WI38 (cell line): ENCODE data around the gene KRTAP13-4.

Experiments used
- H3K4me3 ChIP-seq: 2 replicates; pipeline ENCODE4 v1.5.1; 2011; ENCODE audit warnings: low read depth, mild to moderate bottlenecking, control low read depth, low read length
- TF ChIP-seq, protein P1 (sequence below): IDR thresholded peaks from 2 replicates; pipeline ENCODE4 v1.5.1; 2012; ENCODE audit warnings: low read depth, mild to moderate bottlenecking, control low read depth, low read length

KRTAP13-4 gene

DNA sequence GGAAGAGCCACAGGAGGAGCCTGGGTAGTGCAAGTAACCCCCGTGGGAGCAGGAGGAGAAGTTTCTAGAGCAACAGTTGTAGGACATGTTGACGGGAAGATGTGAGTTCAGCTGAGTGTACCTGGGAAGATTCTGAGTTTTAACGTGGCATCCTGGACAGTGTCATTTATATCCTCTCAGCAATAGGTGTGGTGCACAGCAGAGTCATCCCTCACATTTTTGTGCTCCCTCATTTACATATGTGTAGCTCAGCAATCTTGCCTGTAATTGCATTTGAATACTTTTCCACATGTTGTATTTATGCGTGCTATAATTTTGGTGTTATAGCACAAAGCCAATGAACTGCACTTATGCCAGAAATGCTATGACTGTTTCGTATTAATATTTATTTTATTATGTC, 4.2 kb upstream of the KRTAP13-4 start, which contains the start of gene KRTAP13-3:
Gene KRTAP13-3 (minus strand): TSS at position 101 of the 400 bp plus-strand sequence. CDS start 14 bp downstream, at position 87.
- H3K4me3 ChIP-seq = no peak within 1 kb of the TSS
- TF ChIP-seq, protein P1, sequence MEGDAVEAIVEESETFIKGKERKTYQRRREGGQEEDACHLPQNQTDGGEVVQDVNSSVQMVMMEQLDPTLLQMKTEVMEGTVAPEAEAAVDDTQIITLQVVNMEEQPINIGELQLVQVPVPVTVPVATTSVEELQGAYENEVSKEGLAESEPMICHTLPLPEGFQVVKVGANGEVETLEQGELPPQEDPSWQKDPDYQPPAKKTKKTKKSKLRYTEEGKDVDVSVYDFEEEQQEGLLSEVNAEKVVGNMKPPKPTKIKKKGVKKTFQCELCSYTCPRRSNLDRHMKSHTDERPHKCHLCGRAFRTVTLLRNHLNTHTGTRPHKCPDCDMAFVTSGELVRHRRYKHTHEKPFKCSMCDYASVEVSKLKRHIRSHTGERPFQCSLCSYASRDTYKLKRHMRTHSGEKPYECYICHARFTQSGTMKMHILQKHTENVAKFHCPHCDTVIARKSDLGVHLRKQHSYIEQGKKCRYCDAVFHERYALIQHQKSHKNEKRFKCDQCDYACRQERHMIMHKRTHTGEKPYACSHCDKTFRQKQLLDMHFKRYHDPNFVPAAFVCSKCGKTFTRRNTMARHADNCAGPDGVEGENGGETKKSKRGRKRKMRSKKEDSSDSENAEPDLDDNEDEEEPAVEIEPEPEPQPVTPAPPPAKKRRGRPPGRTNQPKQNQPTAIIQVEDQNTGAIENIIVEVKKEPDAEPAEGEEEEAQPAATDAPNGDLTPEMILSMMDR = no peak

DNA sequence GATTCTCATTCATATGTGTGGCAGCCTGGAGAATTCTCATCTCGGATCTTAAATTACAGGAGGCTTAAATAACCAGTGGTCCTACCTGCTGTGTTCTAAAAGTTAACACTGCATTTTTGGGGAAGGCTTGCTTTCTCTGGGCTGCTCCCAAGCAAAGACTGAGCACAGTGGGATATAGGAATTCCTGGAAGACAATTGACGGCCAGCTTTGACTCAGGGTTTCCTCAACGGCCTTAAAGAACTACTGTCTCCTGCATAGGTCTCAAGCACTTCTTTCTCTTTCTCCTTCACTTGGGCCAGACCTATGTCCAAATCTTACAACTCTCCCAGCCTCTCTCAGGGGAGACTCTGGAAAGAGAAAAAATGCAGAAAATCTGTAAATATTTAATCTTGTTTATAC, 3.3 kb upstream of the KRTAP13-4 start:
- H3K4me3 ChIP-seq = no peak overlapping the region
- TF ChIP-seq, protein P1 = no peak

DNA sequence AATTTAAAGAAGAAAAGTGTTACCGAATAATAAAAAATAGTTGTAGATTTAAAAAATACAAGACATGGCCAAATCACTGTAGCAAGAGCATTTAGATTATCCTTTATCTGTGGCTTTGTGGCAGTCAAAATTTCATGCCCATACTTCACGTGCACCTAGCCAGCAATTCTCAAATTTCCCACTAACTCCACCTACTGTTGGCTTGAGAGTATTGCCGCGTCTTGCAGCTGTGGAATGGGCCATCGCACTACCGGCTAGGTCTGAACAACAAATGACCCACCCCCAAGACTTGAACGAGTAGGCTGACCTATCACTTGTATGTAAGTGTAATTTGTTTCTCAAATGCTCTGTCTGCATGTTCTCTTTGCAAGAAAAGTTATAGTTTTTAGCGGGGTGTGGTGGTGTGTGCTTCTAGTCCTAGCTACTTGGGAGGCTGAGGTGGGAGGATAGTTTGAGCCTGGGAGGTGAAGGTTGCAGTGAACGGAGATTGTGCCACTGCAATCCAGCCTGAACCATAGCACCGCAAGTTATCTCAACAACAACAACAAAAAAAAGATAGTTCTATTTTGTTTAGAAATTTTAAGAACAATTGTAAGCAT, 4.1 kb downstream of the KRTAP13-4 start:
- H3K4me3 ChIP-seq = no peak overlapping the region
- TF ChIP-seq, protein P1 = no peak

DNA sequence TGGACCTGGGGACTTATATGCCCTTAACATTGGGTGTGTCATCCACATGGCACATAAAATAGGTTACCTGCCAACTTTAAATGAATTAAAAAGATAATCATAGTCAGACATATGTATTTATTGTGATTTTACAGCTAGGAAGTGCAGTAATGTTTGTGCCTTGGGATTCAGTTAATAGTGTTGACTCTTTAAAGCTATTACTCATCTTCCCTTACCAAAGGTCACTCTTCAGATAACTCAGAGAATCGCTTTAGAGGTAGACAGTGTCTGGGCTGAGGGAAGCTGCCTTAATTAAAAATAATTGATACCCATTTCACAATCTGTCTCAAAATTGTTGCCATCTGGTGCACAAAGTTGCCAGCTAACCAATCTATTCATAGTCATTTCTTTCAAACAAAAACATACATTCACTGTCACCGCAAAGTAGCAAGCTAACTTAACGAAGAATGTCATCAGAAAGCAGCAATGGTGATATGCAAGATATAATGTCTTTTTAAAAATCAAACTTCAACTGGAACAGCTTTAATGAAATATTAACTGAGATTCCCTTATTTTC, 7.1 kb downstream of the KRTAP13-4 start:
- no peak overlapping the region for H3K4me3 ChIP-seq
- TF ChIP-seq, protein P1 = no peak

DNA sequence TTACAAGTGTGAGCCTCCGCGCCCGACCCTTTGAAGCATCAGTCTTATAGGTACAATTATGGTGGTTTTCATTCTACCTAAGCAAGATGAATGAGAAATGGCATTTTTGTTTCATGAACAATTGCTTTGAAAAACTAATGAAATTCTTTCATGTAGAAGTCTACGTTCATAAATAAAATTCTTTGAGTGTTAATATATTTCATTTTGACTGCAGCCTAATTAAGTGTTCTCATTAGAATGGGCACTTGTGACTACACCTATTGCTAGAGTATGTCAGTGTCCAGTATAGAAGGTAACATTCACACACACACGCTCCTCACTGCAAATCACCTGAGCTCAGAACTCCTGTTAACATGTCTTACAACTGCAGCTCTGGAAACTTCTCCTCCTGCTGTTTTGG, 10.0 kb downstream of the KRTAP13-4 start, which contains the start of gene KRTAP15-1:
Gene KRTAP15-1 (plus strand): TSS at position 301 of the 400 bp plus-strand sequence. CDS start 53 bp downstream, at position 354.
- TF ChIP-seq, protein P1 = no peak
- no peak within 1 kb of the TSS for H3K4me3 ChIP-seq

DNA sequence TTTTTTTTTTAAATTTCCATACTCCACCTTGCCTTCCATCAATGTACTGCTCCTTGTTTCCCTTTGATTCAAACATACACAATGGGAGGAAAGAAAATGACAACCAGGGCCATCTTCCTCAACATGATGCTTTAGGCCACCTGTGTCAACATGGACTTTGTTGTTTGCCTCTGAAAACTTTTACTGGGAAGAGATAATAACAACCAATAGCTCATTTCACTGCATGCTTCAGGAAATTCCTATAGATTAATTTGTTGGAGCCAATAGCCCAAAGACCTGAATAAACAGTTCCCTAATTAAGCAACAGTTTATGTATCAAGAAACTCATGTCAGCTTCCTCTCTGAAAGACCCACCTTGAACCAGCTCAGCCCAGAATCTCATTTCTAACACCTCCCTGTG, 13.2 kb downstream of the KRTAP13-4 start:
- TF ChIP-seq, protein P1 = no peak
- H3K4me3 ChIP-seq = no peak overlapping the region

DNA sequence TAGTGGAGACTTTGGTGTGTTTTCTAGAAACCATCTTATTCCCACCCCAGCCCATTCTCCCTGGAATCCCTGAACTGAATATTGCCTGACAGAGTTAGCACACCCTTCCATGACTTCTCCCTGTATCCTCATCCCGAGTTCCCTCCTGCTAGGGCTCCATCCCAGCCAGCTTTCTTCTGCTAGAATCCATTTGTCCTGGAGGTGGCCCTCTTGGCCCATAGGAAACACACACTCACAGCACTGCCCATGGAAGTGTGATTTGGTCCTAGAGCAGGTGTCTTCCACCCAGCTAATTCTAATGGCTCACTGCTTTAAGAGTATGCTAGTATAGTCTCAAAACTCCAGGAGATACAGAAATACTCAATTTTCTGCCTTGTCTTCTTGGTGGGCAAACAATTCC, 14.2 kb downstream of the KRTAP13-4 start:
- TF ChIP-seq, protein P1 = no peak
- no peak overlapping the region for H3K4me3 ChIP-seq
